GM10266 (cell line): ENCODE data around the gene ERBB4.

Experiments used
- DNase-seq: peaks from one replicate; pipeline ENCODE4 v3.0.0; 2012; ENCODE audit errors: extremely low spot score
- CTCF ChIP-seq: IDR thresholded peaks from 2 replicates; pipeline ENCODE4 v1.5.1; 2012; ENCODE audit warnings: mild to moderate bottlenecking, low read depth; ENCODE audit not compliant: control insufficient read depth, insufficient read depth; ENCODE audit errors: missing control alignments

Gene ERBB4

DNA sequence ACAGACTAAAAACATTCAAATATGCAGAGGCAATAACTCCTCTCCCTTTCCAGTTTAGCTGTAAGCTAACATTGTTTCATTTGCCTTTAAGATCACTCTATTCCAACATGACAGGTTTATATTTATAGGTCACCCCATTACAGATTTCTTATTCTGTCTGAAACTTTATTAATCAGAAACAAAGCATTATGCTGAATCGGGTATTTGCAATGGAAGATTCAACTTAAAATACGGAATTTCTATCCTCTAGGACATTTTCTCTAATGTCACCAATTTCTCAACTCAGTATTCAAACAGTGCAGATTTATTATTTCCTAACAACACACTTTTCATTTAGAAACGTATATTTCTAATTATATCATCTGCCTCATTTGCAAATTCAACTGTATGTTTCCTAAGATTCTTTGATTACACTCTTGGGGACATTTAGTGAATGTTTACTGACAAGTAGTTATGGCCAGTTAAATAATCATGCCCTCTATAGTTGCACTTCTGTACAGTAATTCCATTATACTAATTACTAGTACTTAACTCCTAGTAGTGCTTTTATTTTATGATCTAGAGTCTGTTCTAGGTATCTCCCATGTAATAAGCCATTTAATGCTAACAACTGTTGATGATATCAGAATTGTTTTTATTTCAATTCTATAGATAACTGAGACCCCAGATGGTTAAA is 358.1 kb downstream of the ERBB4 start:
- DNase-seq, result no peak
- TF ChIP-seq CTCF, result no peak

- no peak for DNase-seq
- no peak for TF ChIP-seq CTCF
These were observed 360.9 kb downstream of the ERBB4 start for GRCh38 chr2:212177724-212178123.

GRCh38 chr2:212176151-212176550 is 362.5 kb downstream of the ERBB4 start:
- DNase-seq, result no peak
- no peak for TF ChIP-seq CTCF

- DNase-seq, result no peak
- TF ChIP-seq CTCF, result no peak
These were observed 364.7 kb downstream of the ERBB4 start for GRCh38 chr2:212173756-212174510.

DNA sequence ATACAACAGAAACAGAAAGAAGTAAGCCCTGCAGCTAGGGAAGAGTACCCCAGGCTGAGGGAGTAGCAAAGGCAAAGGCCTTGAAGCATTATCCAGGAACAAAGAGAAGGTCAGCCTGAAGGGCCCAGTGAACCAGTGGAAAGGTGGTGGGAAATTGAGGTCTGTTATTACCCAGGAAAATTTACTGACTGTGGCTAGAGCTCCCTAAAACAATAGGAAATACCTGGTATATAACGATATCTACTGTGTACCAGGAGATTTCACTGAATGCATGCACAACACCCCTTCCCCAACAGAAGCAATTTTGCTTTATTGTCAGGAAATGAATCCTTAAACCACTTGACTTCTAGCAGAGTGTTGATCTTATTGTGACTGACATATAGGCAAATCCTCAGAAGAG is 365.3 kb downstream of the ERBB4 start:
- DNase-seq, result no peak
- TF ChIP-seq CTCF, result no peak

- no peak for TF ChIP-seq CTCF
- DNase-seq, result no peak
These were observed 368.2 kb downstream of the ERBB4 start for GRCh38 chr2:212170382-212170781.

DNA sequence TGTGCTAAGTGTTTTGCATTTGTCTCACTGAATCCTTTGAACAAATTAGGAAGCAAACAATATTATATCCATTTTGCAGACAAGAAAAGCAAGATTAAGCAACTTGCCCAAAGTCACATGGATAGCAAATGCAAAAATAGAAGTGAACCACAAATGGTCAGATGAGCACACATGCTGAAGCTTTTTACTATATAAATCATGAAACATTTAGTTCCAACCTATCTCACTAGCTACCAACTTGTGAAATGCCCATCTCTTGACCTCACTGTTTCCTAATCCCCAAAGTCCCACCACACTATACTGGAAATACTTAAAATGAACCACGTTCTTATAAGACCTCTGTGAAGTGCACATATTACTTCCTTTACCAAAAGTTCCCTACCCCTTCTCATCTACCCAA is 380.5 kb downstream of the ERBB4 start:
- DNase-seq, result no peak

More for the DNA sequence above, 380.5 kb downstream of the ERBB4 start:
- TF ChIP-seq CTCF, result no peak
